ENCODE measurements around the gene PATZ1.

PATZ1 gene

DNA sequence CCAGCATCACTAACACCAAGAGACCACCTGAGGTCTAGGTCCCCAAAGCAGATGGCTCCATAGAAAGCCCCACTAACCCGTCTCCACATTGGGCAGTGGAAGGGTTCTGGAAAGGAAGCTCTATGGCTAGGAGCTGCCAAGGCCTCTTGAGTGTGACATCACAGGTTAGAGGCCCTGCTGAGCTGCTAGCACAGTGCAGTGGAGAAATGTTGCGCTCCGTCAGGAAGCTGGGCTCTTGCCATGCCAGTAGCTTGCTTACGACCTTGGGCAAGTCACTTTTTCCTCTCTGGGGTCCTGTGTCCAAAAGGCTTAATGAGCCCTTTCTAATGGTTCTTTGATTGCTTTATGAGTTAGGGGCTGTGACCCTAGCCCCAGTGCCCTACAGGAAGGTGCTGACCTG lies 64.4 kb downstream of the PATZ1 start:
- no peak for DNase-seq

- DNase-seq = no peak
Measured at GRCh38 chr22:31279821-31280505, 66.2 kb downstream of the PATZ1 start.

DNA sequence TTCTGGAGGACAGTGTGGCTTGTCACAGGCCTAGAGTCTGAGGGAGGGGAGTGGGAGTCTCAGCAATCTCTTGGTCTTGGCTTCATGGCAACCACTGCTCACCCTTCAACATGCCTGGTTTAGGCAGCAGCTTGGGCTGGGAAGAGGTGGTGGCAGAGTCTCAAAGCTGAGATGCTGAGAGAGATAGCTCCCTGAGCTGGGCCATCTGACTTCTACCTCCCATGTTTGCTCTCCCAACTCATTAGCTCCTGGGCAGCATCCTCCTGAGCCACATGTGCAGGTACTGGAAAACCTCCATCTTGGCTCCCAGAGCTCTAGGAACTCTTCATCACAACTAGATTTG lies 66.8 kb downstream of the PATZ1 start:
- no peak for DNase-seq

GRCh38 chr22:31278626-31279326 lies 67.4 kb downstream of the PATZ1 start:
- DNase-seq = no peak

DNA sequence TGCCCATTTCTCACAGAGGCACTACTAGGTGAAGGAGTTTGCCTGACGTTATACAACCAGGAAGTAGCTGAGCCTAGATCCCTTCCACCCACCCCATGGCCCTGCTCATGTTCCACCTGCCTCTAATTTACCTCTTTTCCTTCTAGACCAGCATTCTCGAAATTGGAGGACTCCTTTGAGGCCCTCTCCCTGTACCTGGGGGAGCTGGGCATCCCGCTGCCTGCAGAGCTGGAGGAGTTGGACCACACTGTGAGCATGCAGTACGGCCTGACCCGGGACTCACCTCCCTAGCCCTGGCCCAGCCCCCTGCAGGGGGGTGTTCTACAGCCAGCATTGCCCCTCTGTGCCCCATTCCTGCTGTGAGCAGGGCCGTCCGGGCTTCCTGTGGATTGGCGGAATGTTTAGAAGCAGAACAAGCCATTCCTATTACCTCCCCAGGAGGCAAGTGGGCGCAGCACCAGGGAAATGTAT lies 68.0 kb downstream of the PATZ1 start:
- no peak for DNase-seq

DNA sequence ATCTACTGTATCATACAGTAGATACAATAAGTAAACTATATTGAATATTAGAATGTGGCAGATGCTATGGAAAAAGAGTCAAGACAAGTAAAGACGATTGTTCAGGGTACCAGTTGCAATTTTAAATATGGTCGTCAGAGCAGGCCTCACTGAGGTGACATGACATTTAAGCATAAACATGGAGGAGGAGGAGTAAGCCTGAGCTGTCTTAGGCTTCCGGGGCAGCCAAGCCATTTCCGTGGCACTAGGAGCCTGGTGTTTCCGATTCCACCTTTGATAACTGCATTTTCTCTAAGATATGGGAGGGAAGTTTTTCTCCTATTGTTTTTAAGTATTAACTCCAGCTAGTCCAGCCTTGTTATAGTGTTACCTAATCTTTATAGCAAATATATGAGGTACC lies 68.4 kb downstream of the PATZ1 start:
- no peak for DNase-seq

DNA sequence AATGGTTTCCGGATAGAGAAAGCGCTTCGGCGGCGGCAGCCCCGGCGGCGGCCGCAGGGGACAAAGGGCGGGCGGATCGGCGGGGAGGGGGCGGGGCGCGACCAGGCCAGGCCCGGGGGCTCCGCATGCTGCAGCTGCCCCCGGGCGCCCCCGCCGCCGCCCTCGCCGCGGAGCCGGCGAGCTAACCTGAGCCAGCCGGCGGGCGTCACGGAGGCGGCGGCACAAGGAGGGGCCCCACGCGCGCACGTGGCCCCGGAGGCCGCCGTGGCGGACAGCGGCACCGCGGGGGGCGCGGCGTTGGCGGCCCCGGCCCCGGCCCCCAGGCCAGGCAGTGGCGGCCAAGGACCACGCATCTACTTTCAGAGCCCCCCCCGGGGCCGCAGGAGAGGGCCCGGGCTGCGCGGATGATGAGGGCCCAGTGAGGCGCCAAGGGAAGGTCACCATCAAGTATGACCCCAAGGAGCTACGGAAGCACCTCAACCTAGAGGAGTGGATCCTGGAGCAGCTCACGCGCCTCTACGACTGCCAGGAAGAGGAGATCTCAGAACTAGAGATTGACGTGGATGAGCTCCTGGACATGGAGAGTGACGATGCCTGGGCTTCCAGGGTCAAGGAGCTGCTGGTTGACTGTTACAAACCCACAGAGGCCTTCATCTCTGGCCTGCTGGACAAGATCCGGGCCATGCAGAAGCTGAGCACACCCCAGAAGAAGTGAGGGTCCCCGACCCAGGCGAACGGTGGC lies 69.5 kb downstream of the PATZ1 start:
- no peak for DNase-seq
